HEK293 (cell line): ENCODE measurements around the gene HSD17B8.

Source experiments
- CTCF ChIA-PET: fragments of 350-600 bp; formaldehyde crosslinking; extraction: SDS; loops from one replicate; lab custom pipeline; 2021; ENCODE audit warnings: antibody characterized with exemption; lab: Yijun Ruan, JAX
- POLR2A ChIA-PET: fragments of 300-600 bp; formaldehyde crosslinking; extraction: SDS; loops from one replicate; lab custom pipeline; 2020; ENCODE audit warnings: antibody characterized with exemption, inconsistent platforms; lab: Yijun Ruan, JAX
- H3K27ac ChIP-seq: fragments of 200-500 bp; sonication (Bioruptor generic); 2 replicates; pipeline ENCODE4 v1.5.1; 2014; ENCODE audit warnings: low read depth, low read length, control low read depth, inconsistent platforms; ENCODE audit errors: extremely low read depth
- H3K36me3 ChIP-seq, 2 experiments: fragments of 200-500 bp in 1 of 2; sonication (Bioruptor generic) in 1 of 2; 1 replicate in 1 of 2; 2 replicates in 1 of 2; pipeline ENCODE4 v1.5.1; 2014 to 2017; ENCODE audit warnings: inconsistent platforms in 2 of 2, low read length in 2 of 2; ENCODE audit not compliant: control insufficient read depth in 2 of 2, insufficient read depth in 1 of 2
- H3K4me1 ChIP-seq: fragments of 200-500 bp; sonication (Bioruptor generic); 2 replicates; pipeline ENCODE4 v1.5.1; 2014; ENCODE audit warnings: mild to moderate bottlenecking, low read length, inconsistent platforms; ENCODE audit not compliant: control insufficient read depth, insufficient read depth
- H3K4me3 ChIP-seq: 2 replicates; pipeline ENCODE4 v1.5.1; 2011; ENCODE audit warnings: low read depth, mild to moderate bottlenecking, control low read depth, low read length, moderate library complexity
- H3K9me3 ChIP-seq: fragments of 200-500 bp; sonication (Bioruptor generic); 2 replicates; pipeline ENCODE4 v1.5.1; 2014; ENCODE audit warnings: low read depth, low read length, inconsistent platforms; ENCODE audit not compliant: control insufficient read depth, insufficient read depth
- BCL6B ChIP-seq: fragments of 450-650 bp; formaldehyde crosslinking; IDR thresholded peaks from 2 replicates; pipeline ENCODE4 v1.5.1; 2017; ENCODE audit warnings: missing biosample characterization, missing genetic modification characterization
- GFI1B ChIP-seq: fragments of 450-650 bp; formaldehyde crosslinking; IDR thresholded peaks from 2 replicates; pipeline ENCODE4 v1.5.1; 2016; ENCODE audit warnings: missing biosample characterization, missing genetic modification characterization
- GLIS2 ChIP-seq: fragments of 450-650 bp; formaldehyde crosslinking; IDR thresholded peaks from 2 replicates; pipeline ENCODE4 v1.5.1; 2016; ENCODE audit warnings: missing biosample characterization, missing genetic modification characterization
- MEIS1 ChIP-seq: sonication (generic); formaldehyde crosslinking; IDR thresholded peaks from 2 replicates; pipeline ENCODE4 v1.8.1; 2022; ENCODE audit warnings: missing genetic modification reagents, mild to moderate bottlenecking, borderline replicate concordance
- PRDM10 ChIP-seq: fragments of 450-650 bp; formaldehyde crosslinking; IDR thresholded peaks from 2 replicates; pipeline ENCODE4 v1.5.1; 2016; ENCODE audit warnings: missing biosample characterization, missing genetic modification characterization
- PRDM2 ChIP-seq: fragments of 450-650 bp; formaldehyde crosslinking; IDR thresholded peaks from 2 replicates; pipeline ENCODE4 v1.5.1; 2016; ENCODE audit warnings: missing biosample characterization, missing genetic modification characterization, borderline replicate concordance
- SP7 ChIP-seq: fragments of 450-650 bp; formaldehyde crosslinking; IDR thresholded peaks from 2 replicates; pipeline ENCODE4 v1.5.1; 2016; ENCODE audit warnings: missing biosample characterization, missing genetic modification characterization
- YY2 ChIP-seq: fragments of 450-650 bp; formaldehyde crosslinking; IDR thresholded peaks from 2 replicates; pipeline ENCODE4 v1.5.1; 2016; ENCODE audit warnings: missing biosample characterization, missing genetic modification characterization
- ZNF184 ChIP-seq: fragments of 450-650 bp; IDR thresholded peaks from 2 replicates; pipeline ENCODE4 v1.5.1; 2018; ENCODE audit warnings: missing biosample characterization, mild to moderate bottlenecking, missing genetic modification characterization
- ZNF248 ChIP-seq: fragments of 450-650 bp; formaldehyde crosslinking; IDR thresholded peaks from 2 replicates; pipeline ENCODE4 v1.5.1; 2017; ENCODE audit warnings: missing biosample characterization, missing genetic modification characterization
- ZNF324 ChIP-seq: fragments of 450-650 bp; formaldehyde crosslinking; IDR thresholded peaks from 2 replicates; pipeline ENCODE4 v1.5.1; 2016; ENCODE audit warnings: missing biosample characterization, missing genetic modification characterization
- ZNF366 ChIP-seq: fragments of 450-650 bp; formaldehyde crosslinking; conservative IDR thresholded peaks from 2 replicates; pipeline ENCODE4 v1.5.1; 2016; ENCODE audit warnings: missing biosample characterization, missing genetic modification characterization
- ZNF394 ChIP-seq: fragments of 450-650 bp; formaldehyde crosslinking; IDR thresholded peaks from 2 replicates; pipeline ENCODE4 v1.5.1; 2016; ENCODE audit warnings: missing biosample characterization, missing genetic modification characterization, mild to moderate bottlenecking, moderate library complexity, borderline replicate concordance
- ZNF48 ChIP-seq: fragments of 450-650 bp; formaldehyde crosslinking; IDR thresholded peaks from 2 replicates; pipeline ENCODE4 v1.5.1; 2016; ENCODE audit warnings: missing biosample characterization, missing genetic modification characterization
- ZNF513 ChIP-seq: fragments of 450-650 bp; IDR thresholded peaks from 2 replicates; pipeline ENCODE4 v1.5.1; 2018; ENCODE audit warnings: missing biosample characterization, missing genetic modification characterization
- ZNF514 ChIP-seq: fragments of 450-650 bp; formaldehyde crosslinking; IDR thresholded peaks from 2 replicates; pipeline ENCODE4 v1.5.1; 2016; ENCODE audit warnings: missing biosample characterization, missing genetic modification characterization
- ZNF544 ChIP-seq: fragments of 450-650 bp; formaldehyde crosslinking; IDR thresholded peaks from 2 replicates; pipeline ENCODE4 v1.5.0; 2017; ENCODE audit warnings: missing biosample characterization, missing genetic modification characterization
- ZNF585B ChIP-seq: fragments of 450-650 bp; formaldehyde crosslinking; IDR thresholded peaks from 2 replicates; pipeline ENCODE4 v1.5.1; 2016; ENCODE audit warnings: missing biosample characterization, missing genetic modification characterization
- ZNF658 ChIP-seq: fragments of 450-650 bp; formaldehyde crosslinking; IDR thresholded peaks from 2 replicates; pipeline ENCODE4; 2016; ENCODE audit warnings: missing biosample characterization, missing genetic modification characterization
- ZNF660 ChIP-seq: fragments of 450-650 bp; IDR thresholded peaks from 2 replicates; pipeline ENCODE4 v1.5.1; 2018; ENCODE audit warnings: missing biosample characterization, mild to moderate bottlenecking, missing genetic modification characterization
- ZNF664 ChIP-seq: fragments of 450-650 bp; formaldehyde crosslinking; IDR thresholded peaks from 2 replicates; pipeline ENCODE4 v1.5.1; 2016; ENCODE audit warnings: missing biosample characterization, missing genetic modification characterization

Gene HSD17B8

DNA sequence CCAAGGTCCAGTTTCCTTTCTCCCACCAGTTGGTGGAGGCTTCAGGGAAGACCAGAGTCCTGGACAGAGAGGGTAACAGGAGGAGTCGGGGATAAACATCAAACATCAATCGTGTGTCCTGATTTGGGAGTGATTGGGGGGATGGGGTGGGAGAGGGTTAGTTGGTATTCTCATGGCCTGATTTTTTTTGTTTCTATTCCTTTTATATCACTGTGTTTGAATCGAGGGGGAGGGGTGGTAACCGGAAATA lies 365 bp upstream of the HSD17B8 start:
- ChIA-PET POLR2A (interaction anchor here (0.6 to 2.0 kb wide), 6 partner anchors 44 to 1028 kb away, joined by 3 to 30 read pairs (median 8); partner anchors contain the start of genes AGPAT1, RGL2, RPS18 and VPS52), CTCF (interaction anchor here (1.6 kb wide), 1 partner anchor 75 kb away, joined by 3 read pairs; no protein-coding TSS in a partner anchor)
- Histone ChIP-seq H3K4me1 (peaks cover 25% of the 10 kb centered on the region), H3K9me3 (no peaks in the 10 kb centered on the region), H3K27ac (peak overlapping the region; percentile 25; the same call in 1 of the 2 replicates), H3K4me3 (no peak overlapping the region), H3K36me3 (peaks cover 0 to 29% of the 10 kb centered on the region in 2 experiments; a peak in 2 of 3 replicates)
- TF ChIP-seq PRDM10 (tag by site-specific recombination) (peak; percentile 50; the same call in 1 of the 2 replicates), ZNF366 (tag by site-specific recombination) (no peak)

- Histone ChIP-seq H3K36me3 (peaks cover 3 to 41% of the 10 kb centered on the region in 2 experiments), H3K27ac (peak overlapping the region; percentile 53; the same call in 1 of the 2 replicates), H3K4me1 (peaks cover 22% of the 10 kb centered on the region), H3K4me3 (peak overlapping the region; percentile 72), H3K9me3 (no peaks in the 10 kb centered on the region)
- ChIA-PET CTCF (interaction anchor here (0.6 to 2.1 kb wide), 7 partner anchors 8 to 74 kb away, joined by 3 to 19 read pairs (median 3); no protein-coding TSS in a partner anchor), POLR2A (interaction anchor here (0.9 to 2.0 kb wide), 8 partner anchors 43 to 249 kb away, joined by 3 to 30 read pairs (median 6); partner anchors contain the start of genes B3GALT4, RPS18, VPS52 and ZBTB22)
- TF ChIP-seq ZNF324 (tag by site-specific recombination) (no peak), PRDM2 (tag by site-specific recombination) (no peak), ZNF660 (tag by site-specific recombination) (no peak), GFI1B (tag by site-specific recombination) (no peak), ZNF248 (tag by site-specific recombination) (no peak), ZNF514 (tag by site-specific recombination) (no peak), ZNF544 (tag by site-specific recombination) (no peak), ZNF513 (no peak), ZNF184 (tag by site-specific recombination) (no peak), ZNF366 (tag by site-specific recombination) (no peak), SP7 (tag by site-specific recombination) (peak; percentile 62), ZNF658 (no peak), GLIS2 (tag by site-specific recombination) (peak; percentile 80), ZNF48 (tag by site-specific recombination) (no peak), ZNF394 (tag by site-specific recombination) (peak; percentile 27; the same call in 1 of the 2 replicates), BCL6B (tag by site-specific recombination) (no peak), ZNF664 (tag by site-specific recombination) (no peak), MEIS1 (CRISPR knock-in tag) (no peak), YY2 (tag by site-specific recombination) (no peak), ZNF585B (tag by site-specific recombination) (no peak)
Measured at GRCh38 chr6:33205191-33206026, 954 bp downstream of the HSD17B8 start.
